ENCODE data around the gene PGM3. TPM values are rescaled to one million over a fixed set of nuclear protein-coding genes. Genes with fewer than 3 reads are reported as not detected.

Gene PGM3
- total RNA-seq, 1 experiment from 2014 or later, result 17.0 TPM

DNA sequence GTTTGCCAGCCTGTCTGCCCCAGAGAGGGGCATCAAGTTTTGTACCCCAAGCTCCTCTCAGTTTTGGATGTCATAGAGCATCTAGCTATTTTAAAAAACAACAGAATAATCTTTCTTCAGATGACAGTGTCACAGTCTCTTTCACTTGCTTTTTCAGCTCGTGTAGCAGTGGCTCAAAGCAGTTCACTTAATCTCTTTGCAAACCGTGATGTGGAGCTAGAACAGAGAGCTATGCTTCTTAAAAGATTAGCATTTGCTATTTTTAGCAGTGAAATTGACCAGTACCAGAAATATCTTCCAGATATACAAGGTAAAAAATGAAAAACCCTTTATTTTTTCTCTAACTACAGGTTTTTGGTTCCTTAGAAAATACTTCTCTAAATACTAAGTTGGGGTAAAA lies 37.3 kb downstream of the PGM3 start:
- intact Hi-C loops (cut with micrococcal nuclease), result no loop called here
- ATAC-seq, result no peak
- Histone ChIP-seq H3K4me1 (ENCODE audit: insufficient read depth, low read length) (no peaks in the 10 kb centered on the region), H3K36me3 (ENCODE audit: low read depth, low read length) (no peaks in the 10 kb centered on the region), H2AFZ (ENCODE audit: low read length) (no peak overlapping the region), H3K9ac (ENCODE audit: low read length) (no peak overlapping the region), H3K27ac (ENCODE audit: low read length) (no peak overlapping the region), H3K4me2 (ENCODE audit: low read length) (no peak overlapping the region), H3K9me3 (ENCODE audit: low read length) (no peaks in the 10 kb centered on the region), H4K20me1 (ENCODE audit: low read length) (no peaks in the 10 kb centered on the region), H3K4me3 (ENCODE audit: low read length) (no peak overlapping the region), H3K79me2 (ENCODE audit: low read length) (no peaks in the 10 kb centered on the region), H3F3A (ENCODE audit: low read length, unreplicated experiment) (no peaks in the 10 kb centered on the region), H3K9me2 (replicated peaks; ENCODE audit: low read length) (no peaks in the 10 kb centered on the region), H3K27me3 (ENCODE audit: low read length) (no peaks in the 10 kb centered on the region)
- ChIA-PET CTCF (no interaction called here), POLR2A (ENCODE audit: unreplicated experiment) (no interaction called here)
- BruUV-seq (replicated peaks), result no TSS peak
- TF ChIP-seq EZH2phosphoT487 (IDR thresholded peaks at IDR 0.05; ENCODE audit: borderline replicate concordance, low read length), result no peak
- TF ChIP-seq, protein P1, sequence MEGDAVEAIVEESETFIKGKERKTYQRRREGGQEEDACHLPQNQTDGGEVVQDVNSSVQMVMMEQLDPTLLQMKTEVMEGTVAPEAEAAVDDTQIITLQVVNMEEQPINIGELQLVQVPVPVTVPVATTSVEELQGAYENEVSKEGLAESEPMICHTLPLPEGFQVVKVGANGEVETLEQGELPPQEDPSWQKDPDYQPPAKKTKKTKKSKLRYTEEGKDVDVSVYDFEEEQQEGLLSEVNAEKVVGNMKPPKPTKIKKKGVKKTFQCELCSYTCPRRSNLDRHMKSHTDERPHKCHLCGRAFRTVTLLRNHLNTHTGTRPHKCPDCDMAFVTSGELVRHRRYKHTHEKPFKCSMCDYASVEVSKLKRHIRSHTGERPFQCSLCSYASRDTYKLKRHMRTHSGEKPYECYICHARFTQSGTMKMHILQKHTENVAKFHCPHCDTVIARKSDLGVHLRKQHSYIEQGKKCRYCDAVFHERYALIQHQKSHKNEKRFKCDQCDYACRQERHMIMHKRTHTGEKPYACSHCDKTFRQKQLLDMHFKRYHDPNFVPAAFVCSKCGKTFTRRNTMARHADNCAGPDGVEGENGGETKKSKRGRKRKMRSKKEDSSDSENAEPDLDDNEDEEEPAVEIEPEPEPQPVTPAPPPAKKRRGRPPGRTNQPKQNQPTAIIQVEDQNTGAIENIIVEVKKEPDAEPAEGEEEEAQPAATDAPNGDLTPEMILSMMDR (conservative IDR thresholded peaks at IDR 0.05; ENCODE audit: low read depth, low read length), result no peak
- no peak for TF ChIP-seq EZH2 (IDR thresholded peaks at IDR 0.05; ENCODE audit: low read length, unreplicated experiment)
- no peak for DNase-seq

DNA sequence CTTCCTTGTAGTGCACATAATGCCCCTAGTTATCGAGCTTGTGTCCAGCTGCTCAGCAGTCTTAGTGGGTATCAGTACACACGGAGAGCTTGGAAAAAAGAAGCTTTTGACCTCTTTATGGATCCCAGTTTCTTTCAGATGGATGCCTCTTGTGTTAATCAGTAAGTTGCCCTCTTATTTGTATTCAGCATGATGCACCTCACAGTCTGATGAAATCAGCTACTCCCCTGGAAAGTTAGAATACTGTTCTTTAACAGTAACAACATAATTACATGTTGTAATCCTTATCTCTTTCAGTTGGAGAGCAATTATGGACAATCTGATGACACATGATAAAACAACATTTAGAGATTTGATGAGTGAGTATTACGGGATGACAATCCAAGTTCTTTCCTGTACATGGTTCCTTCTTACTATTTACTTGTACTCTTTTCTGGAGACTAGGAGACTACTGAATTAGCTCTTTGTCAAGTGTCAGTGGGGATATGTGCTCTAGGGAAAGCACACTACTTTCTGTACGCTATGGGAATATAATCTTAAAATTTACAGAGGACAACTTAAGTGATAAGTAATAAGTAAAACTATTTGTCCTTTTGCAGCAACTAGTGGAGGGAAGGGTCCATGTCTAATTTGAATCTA lies 39.1 kb downstream of the PGM3 start:
- Histone ChIP-seq H2AFZ (ENCODE audit: low read length) (no peak overlapping the region), H3K79me2 (ENCODE audit: low read length) (no peaks in the 10 kb centered on the region), H3K27ac (ENCODE audit: low read length) (no peak overlapping the region), H3K4me2 (ENCODE audit: low read length) (no peak overlapping the region), H3K36me3 (ENCODE audit: low read depth, low read length) (no peaks in the 10 kb centered on the region), H3K27me3 (ENCODE audit: low read length) (no peaks in the 10 kb centered on the region), H3K9ac (ENCODE audit: low read length) (no peak overlapping the region), H3K4me1 (ENCODE audit: insufficient read depth, low read length) (no peaks in the 10 kb centered on the region), H3K9me2 (replicated peaks; ENCODE audit: low read length) (no peaks in the 10 kb centered on the region), H3F3A (ENCODE audit: low read length, unreplicated experiment) (no peaks in the 10 kb centered on the region), H4K20me1 (ENCODE audit: low read length) (no peaks in the 10 kb centered on the region), H3K9me3 (ENCODE audit: low read length) (no peaks in the 10 kb centered on the region), H3K4me3 (ENCODE audit: low read length) (no peak overlapping the region)
- intact Hi-C loops (cut with micrococcal nuclease), result no loop called here
- TF ChIP-seq EZH2 (IDR thresholded peaks at IDR 0.05; ENCODE audit: low read length, unreplicated experiment), result no peak
- no TSS peak for BruUV-seq (replicated peaks)
- ChIA-PET POLR2A (ENCODE audit: unreplicated experiment) (no interaction called here), CTCF (no interaction called here)
- DNase-seq (no peak), ATAC-seq (no peak)

DNA sequence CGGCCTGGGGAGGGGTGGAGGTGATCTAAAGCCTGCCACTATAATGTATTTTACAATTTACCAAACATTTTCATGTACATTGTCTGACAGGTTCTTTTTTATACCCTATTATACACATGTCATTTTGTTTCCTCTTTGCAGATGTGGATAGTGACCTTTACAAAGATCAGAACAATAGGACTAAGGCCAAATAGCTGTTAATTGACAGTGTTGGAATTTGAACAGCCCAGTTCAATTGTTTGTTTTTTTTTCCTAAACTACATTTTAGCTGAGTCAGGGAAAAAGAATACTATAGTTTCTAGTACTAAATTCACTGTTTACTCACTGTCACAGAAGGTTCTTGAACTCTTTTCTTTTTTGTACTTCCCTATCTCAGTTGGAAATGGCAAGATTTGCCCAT lies 40.2 kb downstream of the PGM3 start:
- no peak for ATAC-seq

More for the DNA sequence above, 40.2 kb downstream of the PGM3 start:
- no peaks in the 10 kb centered on the region for H3K79me2 ChIP-seq (ENCODE audit: low read length)
- no peaks in the 10 kb centered on the region for H3K9me3 ChIP-seq (ENCODE audit: low read length)
- DNase-seq, result no peak
- intact Hi-C loops (cut with micrococcal nuclease), result no loop called here
- no peak overlapping the region for H3K9ac ChIP-seq (ENCODE audit: low read length)
- no peaks in the 10 kb centered on the region for H3K36me3 ChIP-seq (ENCODE audit: low read depth, low read length)
- ChIA-PET POLR2A (ENCODE audit: unreplicated experiment) (no interaction called here), CTCF (no interaction called here)
- H3F3A ChIP-seq (ENCODE audit: low read length, unreplicated experiment), result no peaks in the 10 kb centered on the region
- H3K27ac ChIP-seq (ENCODE audit: low read length), result no peak overlapping the region
- H3K4me1 ChIP-seq (ENCODE audit: insufficient read depth, low read length), result no peaks in the 10 kb centered on the region
- H3K9me2 ChIP-seq (replicated peaks; ENCODE audit: low read length), result no peaks in the 10 kb centered on the region
- no peaks in the 10 kb centered on the region for H3K27me3 ChIP-seq (ENCODE audit: low read length)
- no peak overlapping the region for H2AFZ ChIP-seq (ENCODE audit: low read length)
- BruUV-seq (replicated peaks), result no TSS peak
- no peak overlapping the region for H3K4me2 ChIP-seq (ENCODE audit: low read length)
- H4K20me1 ChIP-seq (ENCODE audit: low read length), result no peaks in the 10 kb centered on the region
- H3K4me3 ChIP-seq (ENCODE audit: low read length), result no peak overlapping the region
- TF ChIP-seq EZH2phosphoT487 (IDR thresholded peaks at IDR 0.05; ENCODE audit: borderline replicate concordance, low read length) (no peak), EZH2 (IDR thresholded peaks at IDR 0.05; ENCODE audit: low read length, unreplicated experiment) (no peak)
- TF ChIP-seq, protein P1 (conservative IDR thresholded peaks at IDR 0.05; ENCODE audit: low read depth, low read length), result no peak
